Fibroblast of lung (primary cell): Measurements from ENCODE around the gene IL2RA.

Experiments
- CTCF ChIP-seq, 2 donors: IDR thresholded peaks in 1 of 2; conservative IDR thresholded peaks in 1 of 2; 1 replicate in 1 of 2; 2 replicates in 1 of 2; pipeline ENCODE4 v1.5.1; 2011 to 2012; ENCODE audit warnings: low read length in 2 of 2, control low read depth in 1 of 2, inconsistent platforms in 1 of 2, low read depth in 1 of 2, mild to moderate bottlenecking in 1 of 2
- EZH2 ChIP-seq: IDR thresholded peaks from 2 replicates; pipeline ENCODE4 v1.5.1; 2012; ENCODE audit warnings: low read length, control low read depth, mild to moderate bottlenecking; ENCODE audit errors: missing control alignments

DNA sequence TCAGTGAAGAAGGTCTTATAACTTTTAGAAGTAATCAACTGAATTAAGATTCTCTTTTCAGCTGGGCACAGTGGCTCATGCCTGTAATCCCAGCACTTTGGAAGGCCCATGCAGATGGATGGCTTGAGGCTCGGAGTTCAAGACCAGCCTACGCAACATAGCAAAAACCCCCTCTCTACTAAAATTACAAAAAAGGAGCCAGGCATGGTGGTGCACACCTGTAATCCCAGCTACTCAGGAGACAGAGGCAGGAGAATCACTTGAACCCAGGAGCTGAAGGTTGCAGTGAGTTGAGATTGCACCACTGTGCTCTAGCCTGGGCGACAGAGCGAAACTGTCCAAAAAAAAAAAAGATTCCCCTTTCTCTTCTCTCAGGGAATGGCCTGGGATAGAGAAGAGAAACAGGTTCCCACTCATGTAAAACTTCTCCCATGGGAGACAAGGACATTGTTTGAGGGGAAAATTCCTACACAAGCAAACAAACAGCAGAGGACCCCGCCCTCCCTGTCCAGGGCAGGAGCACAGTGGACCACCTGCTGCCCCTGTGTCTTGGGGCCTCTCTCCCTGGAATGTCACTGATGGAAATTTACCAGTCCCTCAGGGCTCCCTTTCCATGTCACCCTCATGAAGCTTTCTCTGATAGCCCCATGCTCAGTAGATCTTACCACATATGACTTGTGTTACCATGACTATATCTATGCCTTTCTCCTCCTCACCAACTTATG, 5.6 kb downstream of the IL2RA start:
- TF ChIP-seq CTCF (conservative IDR thresholded peaks at IDR 0.05 in 1 of 2, IDR thresholded peaks at IDR 0.05 in 1 of 2; ENCODE audit: low read depth in 1 of 2, low read length in 2 of 2) (no peak), EZH2 (no peak)
